GM18873 (cell line): ENCODE results near the gene COA3.

Source experiments
- ATAC-seq: cut with Tn5 transposase; IDR thresholded peaks from one replicate; pipeline ENCODE4 v1.9.1; 2021; ENCODE audit warnings: mild to moderate bottlenecking, moderate library complexity, moderate number of reproducible peaks; ENCODE audit not compliant: unreplicated experiment, low FRiP score

COA3 gene

DNA sequence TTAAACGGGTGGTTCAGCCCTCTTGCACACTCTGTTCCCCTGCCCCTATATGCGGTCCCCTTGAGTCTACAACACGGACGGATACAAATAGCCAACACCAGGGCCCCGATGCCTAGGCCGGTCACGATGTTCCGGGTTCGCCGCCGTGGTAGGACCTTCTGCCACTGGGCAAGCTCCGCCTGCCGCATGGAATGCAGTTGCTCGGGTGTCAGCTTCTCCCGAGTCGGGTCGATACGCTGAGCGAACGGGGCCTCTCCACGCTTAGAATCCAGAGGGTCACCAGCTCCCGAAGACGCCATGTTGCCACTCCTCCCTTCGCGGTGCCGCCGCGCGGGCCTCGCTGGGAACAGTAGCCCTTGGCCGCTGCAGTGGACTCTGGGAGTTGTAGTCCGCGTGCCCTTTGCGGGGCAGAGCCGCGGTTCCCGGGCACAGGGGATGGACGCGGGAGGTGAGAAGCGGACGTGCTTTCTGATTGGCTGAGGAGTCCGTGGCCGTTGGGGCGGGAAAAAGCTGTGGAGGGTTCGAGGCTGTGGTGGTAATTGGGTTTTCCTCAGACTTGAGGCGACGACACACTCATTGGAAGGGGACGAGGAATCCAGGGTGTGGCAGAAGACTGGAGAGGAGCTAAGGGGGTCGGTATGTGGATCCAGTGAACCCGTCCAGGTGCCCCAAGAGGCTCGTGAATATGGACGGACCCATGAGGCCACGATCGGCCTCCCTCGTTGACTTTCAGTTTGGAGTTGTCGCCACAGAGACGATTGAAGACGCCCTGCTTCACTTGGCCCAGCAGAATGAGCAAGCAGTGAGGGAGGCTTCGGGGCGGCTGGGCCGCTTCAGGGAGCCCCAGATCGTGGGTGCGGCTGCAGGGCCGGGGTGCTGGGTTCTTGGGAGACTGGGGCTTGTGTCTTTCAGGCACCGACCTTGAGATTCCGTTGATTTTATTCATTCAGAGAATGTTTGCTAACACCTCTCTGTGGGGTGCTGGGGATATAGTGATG lies at the start of gene COA3, which contains the start of gene CNTD1:
Gene COA3 (minus strand): TSS at position 322 of the 998 bp plus-strand sequence. CDS start 23 bp downstream, at position 299.
Gene CNTD1 (plus strand): TSS at position 479 of the 998 bp plus-strand sequence. CDS start 207 bp downstream, at position 686.
- ATAC-seq: no peak

- no peak for ATAC-seq
Measured at GRCh38 chr17:42848093-42848492, 49.6 kb upstream of the COA3 start.

DNA sequence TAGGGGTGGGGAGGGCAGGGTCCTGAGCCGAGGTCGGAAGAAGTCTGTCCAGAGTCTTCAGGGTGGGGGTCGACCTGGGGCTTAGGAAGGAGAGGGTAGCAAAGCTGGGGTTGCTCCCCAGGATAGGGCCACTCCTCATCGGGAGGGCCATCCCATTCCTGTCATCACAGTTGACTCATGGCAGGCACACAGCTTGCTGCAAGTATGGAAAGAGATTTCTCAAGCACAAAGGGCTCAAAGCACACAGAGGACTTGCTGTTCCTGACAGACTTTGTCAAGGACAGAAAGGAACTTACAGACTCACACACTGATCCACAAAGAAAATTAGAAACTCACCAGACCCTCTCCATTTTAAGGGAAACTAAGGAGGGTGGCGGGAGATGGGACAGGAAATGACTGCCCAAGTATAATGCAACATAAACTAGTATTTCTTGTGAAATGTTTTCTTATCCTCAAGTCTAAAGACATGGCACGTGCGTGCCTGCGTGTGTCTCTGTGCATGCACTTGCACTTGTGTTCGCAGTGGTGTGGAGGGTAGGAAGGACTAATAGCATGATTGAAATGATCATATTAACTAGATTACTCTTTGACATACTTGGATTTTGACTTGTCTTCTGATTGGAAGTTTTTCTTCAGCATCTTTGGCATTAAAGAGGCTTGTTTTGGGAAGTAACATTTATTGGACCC lies 48.2 kb upstream of the COA3 start:
- no peak for ATAC-seq

DNA sequence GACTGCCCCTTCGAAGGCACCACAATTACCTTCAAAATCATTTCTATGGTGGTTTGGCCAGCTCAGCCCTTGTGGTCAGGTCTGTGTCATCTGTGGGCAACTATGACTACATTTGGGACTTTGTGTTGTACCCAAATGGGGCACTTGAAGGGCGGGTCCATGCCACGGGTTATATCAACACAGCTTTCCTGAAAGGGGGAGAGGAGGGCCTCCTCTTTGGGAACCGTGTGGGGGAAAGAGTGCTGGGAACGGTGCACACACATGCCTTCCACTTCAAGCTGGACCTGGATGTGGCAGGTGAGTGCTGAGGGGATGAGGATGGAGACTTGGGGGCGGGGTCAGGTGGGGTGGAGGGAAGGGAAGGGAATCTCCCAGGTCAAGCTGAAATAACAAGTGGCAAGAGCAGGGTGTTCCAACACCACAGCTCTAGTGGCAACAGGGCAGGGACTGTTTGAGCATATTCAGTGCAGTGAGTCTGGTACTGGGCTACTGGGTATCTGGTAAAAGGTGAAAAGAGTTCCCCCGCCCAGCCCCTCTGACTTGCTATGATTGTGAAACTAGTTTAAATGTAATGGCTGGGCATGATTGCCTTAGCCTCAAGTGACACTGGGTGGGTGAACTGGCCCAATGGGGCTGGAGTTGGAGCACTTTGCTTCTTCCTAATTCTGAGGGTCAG lies 47.6 kb upstream of the COA3 start:
- no peak for ATAC-seq

- no peak for ATAC-seq
Measured at GRCh38 chr17:42845556-42845917, 47.0 kb upstream of the COA3 start.

- no peak for ATAC-seq
Measured at GRCh38 chr17:42844761-42845555, 46.5 kb upstream of the COA3 start.

- no peak for ATAC-seq
Measured at GRCh38 chr17:42844271-42844670, 45.8 kb upstream of the COA3 start, which contains the start of gene AOC2. Gene AOC2, plus strand, starts transcription at chr17:42844580. Its CDS starts 47 bp downstream, at chr17:42844627.

GRCh38 chr17:42843358-42843934 lies 44.9 kb upstream of the COA3 start:
- no peak for ATAC-seq

GRCh38 chr17:42841975-42842685 lies 43.6 kb upstream of the COA3 start:
- ATAC-seq: no peak

GRCh38 chr17:42835732-42836131 lies 37.2 kb upstream of the COA3 start:
- no peak for ATAC-seq

DNA sequence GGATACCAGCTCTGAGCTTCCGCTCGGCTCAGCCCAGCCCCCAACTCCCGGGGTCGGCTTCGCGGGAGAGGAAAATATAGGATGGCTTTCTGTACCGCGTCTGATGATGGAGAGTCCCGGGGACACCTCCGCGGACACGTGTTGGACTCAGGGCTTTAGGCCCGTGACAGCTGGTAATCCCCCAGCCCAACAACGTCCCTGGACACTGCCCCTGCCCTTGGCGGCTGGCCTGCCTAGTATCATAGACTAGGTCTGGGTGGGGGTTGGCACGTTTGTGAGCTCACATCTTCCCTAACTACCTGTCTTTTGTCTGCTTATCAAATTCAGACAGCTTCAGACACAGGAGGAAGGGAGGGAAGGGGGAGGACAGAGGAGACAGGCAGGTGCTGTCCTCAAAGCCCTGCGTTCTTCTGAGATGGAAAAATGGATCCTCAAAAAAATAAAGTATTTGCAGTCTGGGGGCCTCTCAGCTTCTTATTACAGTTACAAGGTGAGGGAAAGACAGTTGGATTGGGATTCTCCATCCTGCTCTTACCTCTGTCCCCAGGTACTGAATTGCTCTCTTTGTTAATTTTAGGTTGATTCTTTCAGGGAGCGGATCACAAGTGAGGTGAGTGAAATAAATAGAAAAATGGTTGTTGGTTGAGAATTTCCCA lies 35.4 kb upstream of the COA3 start:
- no peak for ATAC-seq

DNA sequence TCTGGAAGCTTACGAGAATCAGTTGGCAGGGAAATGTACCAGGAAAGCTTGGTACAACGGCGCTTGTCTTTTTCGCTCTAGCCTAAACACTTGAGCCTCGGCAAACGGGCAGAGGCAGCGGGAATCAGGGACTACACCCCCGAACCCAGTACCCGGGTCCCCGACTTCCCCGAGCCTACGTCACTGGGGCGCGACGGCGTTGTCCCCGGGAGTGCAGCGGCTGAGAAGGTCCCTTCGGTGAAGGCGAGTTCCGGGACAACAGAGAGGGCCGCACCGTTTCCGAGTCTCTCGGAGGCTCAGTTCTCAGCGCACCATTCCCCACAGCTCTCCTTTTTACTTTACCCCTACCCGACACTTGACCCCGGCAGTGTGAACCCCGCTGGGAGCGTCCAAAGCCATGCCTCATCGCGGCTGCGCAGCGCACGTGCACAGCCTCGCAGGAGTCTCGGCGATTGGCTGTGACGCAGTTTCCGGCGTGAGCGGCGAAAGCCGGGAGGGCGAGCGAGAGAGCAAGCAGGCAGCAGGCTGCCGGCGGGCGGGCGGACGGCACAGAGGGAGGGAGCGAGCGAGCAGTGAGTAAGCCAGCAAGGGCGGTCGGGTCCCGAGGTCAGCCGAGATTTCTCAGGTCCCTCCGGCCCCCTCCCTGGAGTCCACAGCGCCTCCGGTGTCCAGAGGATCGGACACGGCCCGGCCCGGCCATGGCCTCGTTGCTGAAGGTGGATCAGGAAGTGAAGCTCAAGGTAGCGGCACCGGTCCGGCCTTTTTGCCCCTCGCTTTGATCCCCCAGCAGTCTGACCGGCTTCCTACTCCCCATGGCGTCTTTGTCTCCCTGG lies 34.6 kb upstream of the COA3 start, which contains the start of gene PSME3:
Gene PSME3 (plus strand): TSS at position 464 of the 833 bp plus-strand sequence. CDS start 235 bp downstream, at position 699.
- ATAC-seq: peak; percentile 72

- peak; percentile 6 for ATAC-seq
Measured at GRCh38 chr17:42832213-42832933, 33.9 kb upstream of the COA3 start.

DNA sequence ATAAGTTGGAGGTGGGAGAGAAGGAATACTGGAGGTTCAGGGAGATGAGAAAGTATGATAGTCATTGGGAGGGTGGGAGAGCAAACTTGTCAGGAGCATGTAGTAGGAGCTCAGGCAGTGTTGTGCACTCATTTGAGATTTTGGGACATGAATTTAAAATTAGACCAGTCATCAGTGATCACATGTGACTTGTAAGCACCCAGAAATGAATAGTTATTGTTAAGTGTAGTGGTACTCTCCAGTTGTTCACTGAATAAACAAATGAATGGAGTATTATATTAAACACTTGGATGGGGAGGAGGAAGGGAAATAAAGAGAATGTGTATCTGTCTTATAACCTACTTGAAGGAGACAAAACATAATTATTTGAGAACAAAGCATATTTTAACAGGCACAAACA lies 32.5 kb upstream of the COA3 start:
- ATAC-seq: no peak

GRCh38 chr17:42827472-42827871 lies 29.0 kb upstream of the COA3 start:
- no peak for ATAC-seq

GRCh38 chr17:42821176-42821575 lies 22.7 kb upstream of the COA3 start:
- ATAC-seq: no peak
